HEK293T (cell line): ENCODE data around the gene BCL2L11.

Experiments
- CTCF ChIA-PET: fragments of 350-600 bp; formaldehyde crosslinking; extraction: SDS; loops from one replicate; lab custom pipeline; 2021; ENCODE audit warnings: antibody characterized with exemption, inconsistent platforms; lab: Yijun Ruan, JAX
- POLR2A ChIA-PET: fragments of 350-600 bp; formaldehyde crosslinking; extraction: SDS; loops from one replicate; lab custom pipeline; 2020; ENCODE audit warnings: antibody characterized with exemption, inconsistent platforms; lab: Yijun Ruan, JAX
- DNase-seq: peaks from one replicate; pipeline ENCODE4 v3.0.0; 2012; ENCODE audit warnings: mixed read lengths; ENCODE audit errors: extremely low spot score
- ARNT ChIP-seq: fragments of 450-650 bp; IDR thresholded peaks from 2 replicates; pipeline ENCODE4 v1.6.1; 2017; ENCODE audit warnings: mild to moderate bottlenecking
- BHLHE40 ChIP-seq: fragments of 450-650 bp; IDR thresholded peaks from 2 replicates; pipeline ENCODE4 v1.6.1; 2016; ENCODE audit warnings: mild to moderate bottlenecking, moderate library complexity, borderline replicate concordance
- CTBP1 ChIP-seq: fragments of 450-650 bp; IDR thresholded peaks from 2 replicates; pipeline ENCODE4 v1.6.1; 2016; ENCODE audit warnings: borderline replicate concordance
- ELF4 ChIP-seq: fragments of 450-650 bp; IDR thresholded peaks from 2 replicates; pipeline ENCODE4 v1.6.1; 2017; ENCODE audit warnings: antibody characterized with exemption
- FOXA1 ChIP-seq: fragments of 450-650 bp; IDR thresholded peaks from 2 replicates; pipeline ENCODE4 v1.6.1; 2016; ENCODE audit warnings: mild to moderate bottlenecking
- FOXK2 ChIP-seq: fragments of 450-650 bp; IDR thresholded peaks from 2 replicates; pipeline ENCODE4 v1.6.1; 2016; ENCODE audit warnings: mild to moderate bottlenecking
- FOXM1 ChIP-seq: fragments of 450-650 bp; IDR thresholded peaks from 2 replicates; pipeline ENCODE4 v1.6.1; 2017; ENCODE audit warnings: mild to moderate bottlenecking, borderline replicate concordance
- HDGF ChIP-seq: fragments of 450-650 bp; IDR thresholded peaks from 2 replicates; pipeline ENCODE4 v1.6.1; 2017; ENCODE audit warnings: antibody characterized with exemption, borderline replicate concordance
- L3MBTL2 ChIP-seq: fragments of 450-650 bp; conservative IDR thresholded peaks from 2 replicates; pipeline ENCODE4 v1.6.1; 2016; ENCODE audit warnings: mild to moderate bottlenecking
- LEF1 ChIP-seq: fragments of 450-650 bp; IDR thresholded peaks from 2 replicates; pipeline ENCODE4 v1.6.1; 2017; ENCODE audit warnings: mild to moderate bottlenecking, borderline replicate concordance
- NFRKB ChIP-seq: fragments of 450-650 bp; IDR thresholded peaks from 2 replicates; pipeline ENCODE4 v1.6.1; 2016; ENCODE audit warnings: mild to moderate bottlenecking, moderate library complexity
- SP1 ChIP-seq: fragments of 450-650 bp; IDR thresholded peaks from 2 replicates; pipeline ENCODE4 v1.6.1; 2017
- SUZ12 ChIP-seq: fragments of 450-650 bp; IDR thresholded peaks from 2 replicates; pipeline ENCODE4 v1.6.1; 2016; ENCODE audit warnings: mild to moderate bottlenecking
- TARDBP ChIP-seq: fragments of 450-650 bp; IDR thresholded peaks from 2 replicates; pipeline ENCODE4 v1.6.1; 2016
- ZNF384 ChIP-seq: fragments of 450-650 bp; IDR thresholded peaks from 2 replicates; pipeline ENCODE4 v1.6.1; 2016
- TF ChIP-seq, protein P1 (sequence below): fragments of 450-650 bp; IDR thresholded peaks from 2 replicates; pipeline ENCODE4 v1.6.1; 2016

BCL2L11 gene

DNA sequence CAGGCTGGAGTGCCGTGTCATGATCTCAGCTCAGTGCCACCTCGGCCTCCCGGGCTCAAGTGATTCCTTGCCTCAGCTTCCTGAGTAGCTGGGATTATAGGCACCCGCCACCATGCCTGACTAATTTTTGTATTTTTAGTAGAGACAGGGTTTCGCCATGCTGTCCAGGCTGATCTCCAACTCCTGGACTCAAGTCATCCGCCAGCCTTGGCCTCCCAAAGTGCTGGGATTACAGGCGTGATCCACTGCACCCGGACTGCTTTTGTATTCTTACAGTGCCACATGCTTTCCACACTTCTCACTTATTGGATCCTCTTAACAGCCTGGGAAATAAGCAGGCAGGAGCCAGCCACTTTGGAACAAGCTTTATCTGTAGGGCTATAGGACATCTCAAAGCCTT lies 25.3 kb upstream of the BCL2L11 start:
- ChIA-PET CTCF (interaction anchor here (0.6 to 0.9 kb wide), 2 partner anchors 263 to 584 kb away, joined by 3 to 5 read pairs; no protein-coding TSS in a partner anchor), POLR2A (no interaction called here)
- no peak for DNase-seq
- TF ChIP-seq FOXM1 (no peak), L3MBTL2 (no peak), ARNT (no peak), ELF4 (no peak), HDGF (no peak), TARDBP (no peak), BHLHE40 (no peak), CTBP1 (no peak), SP1 (no peak), NFRKB (no peak), SUZ12 (no peak), FOXA1 (no peak)

GRCh38 chr2:111099402-111099801 lies 21.3 kb upstream of the BCL2L11 start:
- DNase-seq, result no peak
- CTCF ChIA-PET, result no interaction called here
- POLR2A ChIA-PET, result no interaction called here
- TF ChIP-seq NFRKB, result no peak
- no peak for TF ChIP-seq BHLHE40
- no peak for TF ChIP-seq SP1
- TF ChIP-seq L3MBTL2, result no peak
- no peak for TF ChIP-seq HDGF
- no peak for TF ChIP-seq LEF1
- no peak for TF ChIP-seq ELF4
- TF ChIP-seq SUZ12, result no peak
- TF ChIP-seq FOXA1, result no peak
- no peak for TF ChIP-seq ARNT
- TF ChIP-seq ZNF384, result no peak
- TF ChIP-seq, protein P1, sequence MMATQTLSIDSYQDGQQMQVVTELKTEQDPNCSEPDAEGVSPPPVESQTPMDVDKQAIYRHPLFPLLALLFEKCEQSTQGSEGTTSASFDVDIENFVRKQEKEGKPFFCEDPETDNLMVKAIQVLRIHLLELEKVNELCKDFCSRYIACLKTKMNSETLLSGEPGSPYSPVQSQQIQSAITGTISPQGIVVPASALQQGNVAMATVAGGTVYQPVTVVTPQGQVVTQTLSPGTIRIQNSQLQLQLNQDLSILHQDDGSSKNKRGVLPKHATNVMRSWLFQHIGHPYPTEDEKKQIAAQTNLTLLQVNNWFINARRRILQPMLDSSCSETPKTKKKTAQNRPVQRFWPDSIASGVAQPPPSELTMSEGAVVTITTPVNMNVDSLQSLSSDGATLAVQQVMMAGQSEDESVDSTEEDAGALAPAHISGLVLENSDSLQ, result no peak
- no peak for TF ChIP-seq TARDBP
- TF ChIP-seq FOXK2, result no peak

DNA sequence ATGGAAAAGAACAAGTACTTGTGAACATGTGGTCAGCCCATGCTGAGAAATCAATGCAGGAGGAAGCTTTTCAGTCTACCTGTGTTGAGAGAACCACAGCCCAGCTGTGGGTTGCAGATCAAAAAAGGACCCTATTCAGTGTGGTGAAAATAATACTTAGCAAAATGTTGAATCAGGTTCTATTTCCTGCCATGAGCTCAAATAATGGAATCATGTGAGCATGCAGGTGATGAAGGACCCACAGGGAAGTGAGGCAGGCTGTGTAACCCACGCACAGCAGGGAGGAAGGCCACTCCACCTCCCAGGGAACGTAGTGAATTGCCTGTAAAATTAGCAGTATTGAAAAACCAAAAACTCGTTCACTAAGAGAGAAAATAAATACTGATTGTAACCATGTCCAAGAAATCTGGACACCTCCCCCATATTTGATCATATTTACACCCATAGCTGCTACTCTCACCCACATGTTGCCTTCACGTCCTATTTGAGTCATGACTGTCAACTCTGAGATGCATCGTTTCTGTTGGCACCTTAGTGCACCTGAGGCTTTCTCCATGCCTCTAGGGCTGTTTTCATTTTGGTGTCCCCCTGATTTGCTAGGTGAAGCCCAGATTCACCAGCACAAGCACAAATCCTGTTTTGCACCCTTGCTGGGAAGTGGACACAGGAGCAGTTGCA lies 20.5 kb upstream of the BCL2L11 start:
- POLR2A ChIA-PET, result no interaction called here
- DNase-seq, result no peak
- TF ChIP-seq SUZ12 (no peak), LEF1 (no peak), FOXK2 (no peak), NFRKB (no peak), FOXA1 (no peak), CTBP1 (no peak), ELF4 (no peak), ZNF384 (no peak), BHLHE40 (no peak), HDGF (no peak), TARDBP (no peak), ARNT (no peak), SP1 (no peak)
- CTCF ChIA-PET, result interaction anchor here (0.6 to 0.7 kb wide), 2 partner anchors 79 to 156 kb away, joined by 3 to 5 read pairs; no protein-coding TSS in a partner anchor

DNA sequence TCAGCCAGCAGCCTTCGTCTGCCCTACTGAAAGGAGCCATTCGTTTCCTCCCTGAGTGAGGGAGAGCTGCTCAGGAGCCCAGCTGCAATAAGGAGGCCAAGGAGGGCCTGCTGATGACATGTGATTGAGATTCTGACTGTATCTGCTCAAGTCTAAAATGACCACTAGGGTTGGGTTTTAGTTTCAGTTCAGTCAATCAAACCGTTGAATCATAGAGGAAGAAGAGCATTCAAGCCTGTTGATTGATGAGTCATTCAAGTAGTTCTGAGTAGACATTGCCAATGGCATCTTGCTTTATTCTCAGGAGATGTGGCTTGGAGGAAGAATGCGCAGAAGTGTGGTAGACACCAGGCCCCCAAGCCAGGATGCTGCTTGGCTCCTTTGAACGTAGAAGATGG lies 19.9 kb upstream of the BCL2L11 start:
- TF ChIP-seq FOXM1, result no peak
- TF ChIP-seq, protein P1, result peak; percentile 51; the same call in 1 of the 2 replicates
- POLR2A ChIA-PET, result no interaction called here
- no peak for DNase-seq
- CTCF ChIA-PET, result interaction anchor here (0.6 to 0.7 kb wide), 2 partner anchors 78 to 157 kb away, joined by 3 to 5 read pairs; no protein-coding TSS in a partner anchor

DNA sequence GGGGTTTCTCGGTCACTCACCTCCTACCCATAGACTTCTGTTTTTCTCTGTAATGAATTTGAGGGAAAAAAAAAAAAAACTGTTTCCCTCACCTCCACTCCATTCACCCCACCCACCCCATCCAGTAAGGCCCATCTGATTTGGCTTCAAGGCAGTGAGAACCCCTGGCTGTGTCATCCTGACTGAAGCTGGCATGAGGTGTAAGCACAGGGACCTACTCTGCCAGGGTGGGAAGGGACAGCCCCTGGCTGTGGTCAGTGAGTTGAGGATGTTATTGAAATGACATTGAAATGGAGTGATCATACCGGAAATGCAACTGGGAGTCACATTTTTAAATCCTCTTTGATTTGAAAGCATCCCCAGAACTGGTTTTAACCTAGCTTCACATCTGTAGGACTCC lies 19.1 kb upstream of the BCL2L11 start:
- DNase-seq, result no peak
- TF ChIP-seq SP1, result no peak
- TF ChIP-seq ZNF384, result no peak
- no peak for TF ChIP-seq FOXA1
- no peak for TF ChIP-seq CTBP1
- no peak for TF ChIP-seq FOXM1
- no peak for TF ChIP-seq NFRKB
- TF ChIP-seq TARDBP, result no peak
- TF ChIP-seq, protein P1, result no peak
- no peak for TF ChIP-seq ELF4
- TF ChIP-seq FOXK2, result no peak
- CTCF ChIA-PET, result no interaction called here
- POLR2A ChIA-PET, result no interaction called here

DNA sequence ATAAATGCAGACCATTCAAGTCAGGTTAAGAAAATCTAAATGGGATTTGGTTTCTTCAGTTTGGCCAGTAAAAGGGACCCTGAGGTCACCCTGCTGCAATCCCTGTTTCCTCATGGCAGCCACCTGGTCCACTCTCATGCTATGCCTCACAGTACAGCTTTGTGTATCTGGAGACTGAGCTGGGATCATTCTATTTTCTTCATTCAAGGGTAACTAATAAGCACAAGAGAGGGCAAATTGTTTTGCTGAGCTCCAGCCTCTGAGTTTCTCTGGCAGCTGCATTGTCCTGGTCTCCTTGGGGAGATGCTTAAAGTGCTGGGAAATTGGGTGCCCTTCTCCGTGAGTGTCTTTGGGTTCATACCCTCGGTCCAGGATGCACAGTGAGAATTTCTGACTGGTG lies 18.5 kb upstream of the BCL2L11 start:
- DNase-seq, result no peak
- ChIA-PET CTCF (no interaction called here), POLR2A (no interaction called here)
- TF ChIP-seq FOXA1, result no peak
- no peak for TF ChIP-seq BHLHE40
- no peak for TF ChIP-seq FOXK2
- TF ChIP-seq SP1, result no peak
- TF ChIP-seq HDGF, result no peak
- TF ChIP-seq ELF4, result no peak
- no peak for TF ChIP-seq FOXM1
- no peak for TF ChIP-seq TARDBP
- TF ChIP-seq SUZ12, result no peak
- TF ChIP-seq L3MBTL2, result no peak
- no peak for TF ChIP-seq CTBP1
- TF ChIP-seq ARNT, result no peak
- TF ChIP-seq LEF1, result no peak
- TF ChIP-seq, protein P1, result no peak
- TF ChIP-seq ZNF384, result no peak
- TF ChIP-seq NFRKB, result no peak
